Cerebellar nuclear complex (tissue), 1 donor: Measurements from ENCODE around the gene MNDA.

Experiments used
- DNase-seq, 2 experiments: peaks; one replicate each; lab custom pipeline; 2025; lab: John Stamatoyannopoulos, UW

Gene MNDA

GRCh38 chr1:158830904-158831507 lies at the start of gene MNDA:
Gene MNDA (plus strand): TSS chr1:158831351. CDS start chr1:158842154, 10,803 bp downstream.
- DNase-seq: no peak

DNA sequence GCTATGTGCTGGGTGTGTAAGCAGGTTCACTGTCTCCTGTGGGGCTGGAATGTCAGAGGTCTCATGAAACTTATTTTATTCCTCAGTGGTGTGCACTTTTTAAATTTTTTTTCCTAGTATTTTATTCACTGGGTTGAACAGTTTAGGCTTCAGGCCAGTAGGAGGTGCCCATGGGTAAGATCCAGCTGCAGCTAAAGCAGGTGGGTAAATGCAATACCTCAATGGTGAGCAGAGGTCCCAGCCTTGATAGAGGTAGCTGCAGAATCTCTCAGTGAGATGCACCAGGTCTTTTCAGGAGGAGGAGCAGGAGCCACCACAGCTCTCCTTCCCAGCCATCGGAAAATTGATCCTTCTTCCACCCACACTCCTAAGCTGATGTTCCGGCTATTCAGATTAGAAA lies 37.5 kb upstream of the MNDA start:
- no peak for DNase-seq

DNA sequence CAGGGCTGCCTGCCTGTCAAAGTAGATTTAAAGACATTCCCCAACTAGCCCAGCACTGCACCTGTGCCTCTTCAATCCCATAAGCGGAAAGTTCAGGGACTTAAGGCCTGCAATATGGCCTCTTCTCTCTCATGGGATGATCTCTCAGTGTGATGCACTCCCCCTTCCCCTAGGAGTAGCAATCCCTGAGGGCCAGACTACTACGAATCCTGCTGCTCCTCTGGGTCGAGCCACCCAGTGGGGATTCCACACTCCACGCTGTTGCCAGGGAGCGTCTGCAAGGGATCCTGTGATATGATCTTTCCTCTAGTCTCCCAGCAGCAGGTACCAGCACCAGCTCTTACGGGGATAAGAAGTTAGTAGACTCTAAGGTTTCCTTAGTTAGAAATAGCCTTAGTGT lies 36.9 kb upstream of the MNDA start:
- no peak for DNase-seq

GRCh38 chr1:158798531-158798930 lies 32.6 kb upstream of the MNDA start:
- DNase-seq: no peak

DNA sequence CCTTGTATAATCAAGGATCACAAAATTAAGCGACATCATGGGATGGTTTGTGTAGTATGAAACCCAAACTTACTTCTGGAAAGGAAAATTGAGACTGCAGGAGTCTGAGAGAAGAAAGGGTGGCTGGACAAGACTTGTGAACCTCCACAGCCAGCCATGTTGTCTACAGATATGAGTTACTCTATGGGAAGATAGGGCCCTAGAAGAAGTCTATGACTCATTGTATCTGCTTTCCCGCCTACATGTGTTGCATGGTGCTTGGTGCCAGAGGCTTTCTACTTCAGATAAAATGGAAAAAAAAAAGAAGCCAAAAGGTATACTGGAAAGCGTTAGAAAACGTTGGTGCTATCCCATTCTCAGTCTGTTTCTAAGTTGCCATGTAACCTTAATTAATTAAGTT lies 31.5 kb upstream of the MNDA start:
- no peak for DNase-seq

DNA sequence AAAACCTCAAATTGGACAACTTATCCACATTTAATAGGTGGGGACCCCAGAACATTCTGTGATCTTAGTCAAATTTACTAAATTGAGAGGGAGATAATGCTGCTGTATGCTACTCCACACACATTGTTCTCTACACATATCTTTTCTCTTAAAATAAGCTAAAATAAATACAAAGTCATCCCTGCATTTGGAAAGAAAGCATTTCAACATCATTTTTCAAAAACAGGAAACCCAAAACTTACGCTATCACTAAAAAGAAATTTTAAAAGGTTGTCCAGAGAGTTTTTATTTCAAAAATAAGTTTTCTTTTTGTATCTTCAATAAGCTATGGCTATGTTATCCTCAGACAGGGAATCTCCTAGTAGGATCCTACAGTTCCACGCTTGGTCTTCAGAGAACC lies 30.6 kb upstream of the MNDA start:
- DNase-seq: no peak

GRCh38 chr1:158801396-158801795 lies 29.8 kb upstream of the MNDA start:
- DNase-seq: no peak

DNA sequence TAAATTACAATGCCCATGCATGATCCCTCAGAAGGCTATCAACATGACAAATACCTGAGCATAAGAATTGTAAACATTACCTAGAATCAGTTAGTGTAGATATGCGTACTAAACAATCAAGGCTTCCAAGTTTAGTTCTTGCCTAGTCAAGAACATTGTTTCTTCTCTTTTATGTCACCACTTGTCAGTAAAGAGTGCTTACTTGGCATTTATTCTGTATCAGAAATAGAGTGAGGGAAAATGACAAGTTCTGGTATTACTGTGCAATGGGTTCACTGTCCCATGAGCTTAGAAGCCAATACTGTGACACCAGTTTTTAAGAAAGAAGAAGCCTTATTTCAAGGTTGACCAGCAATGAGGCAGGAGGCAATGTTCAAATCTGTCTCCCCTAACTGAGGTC lies 27.5 kb upstream of the MNDA start:
- DNase-seq: no peak

DNA sequence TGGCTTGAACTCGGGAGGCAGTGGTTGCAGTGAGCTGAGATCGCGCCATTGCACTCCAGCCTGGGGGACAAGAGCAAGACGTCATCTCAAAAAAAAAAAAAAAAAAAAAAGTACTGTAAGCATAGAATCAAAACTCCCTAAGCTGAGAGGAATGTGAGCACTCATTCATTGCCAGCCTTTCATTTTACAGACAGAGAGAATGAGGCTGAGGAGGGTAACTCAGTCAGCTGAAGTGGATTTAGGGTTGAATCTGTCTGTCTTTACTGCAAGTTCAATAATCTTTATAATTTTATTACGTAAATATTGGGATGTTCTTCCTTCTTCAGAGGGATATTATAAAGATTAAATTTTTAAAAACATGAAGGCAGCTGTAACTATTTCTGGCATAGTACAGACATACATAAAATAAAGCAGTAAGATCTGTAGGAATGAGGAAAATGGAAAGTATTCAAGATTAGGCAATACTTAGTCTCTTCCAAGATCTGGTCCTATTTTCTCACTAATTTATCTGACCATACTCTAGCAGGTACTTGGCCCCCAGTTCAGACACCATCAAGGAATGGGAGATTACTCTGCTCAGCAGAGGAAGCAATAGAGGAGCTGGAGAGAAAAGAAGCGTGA lies 24.1 kb upstream of the MNDA start:
- no peak for DNase-seq

- DNase-seq: no peak
Measured at GRCh38 chr1:158809256-158809655, 21.9 kb upstream of the MNDA start.

DNA sequence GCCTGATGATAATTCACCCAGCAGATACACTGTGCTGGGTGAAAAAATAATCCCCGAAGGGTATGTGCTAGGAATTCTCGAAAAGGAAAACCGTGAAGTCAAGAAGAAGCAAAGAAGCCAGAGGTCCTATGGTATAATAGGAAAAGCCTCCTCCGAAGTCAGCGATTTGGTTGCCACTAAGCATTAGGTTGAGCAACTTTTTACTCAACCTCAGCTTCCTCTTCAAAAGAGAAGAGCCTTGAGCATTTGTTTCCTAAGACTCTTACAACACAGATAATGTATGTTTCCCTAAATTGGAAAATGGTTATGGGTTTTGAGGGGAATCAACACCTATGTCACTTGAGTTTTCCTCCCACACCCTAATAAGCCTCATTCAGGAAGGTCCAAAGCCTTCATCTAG lies 21.3 kb upstream of the MNDA start:
- no peak for DNase-seq

GRCh38 chr1:158810311-158810710 lies 20.8 kb upstream of the MNDA start:
- DNase-seq: no peak

DNA sequence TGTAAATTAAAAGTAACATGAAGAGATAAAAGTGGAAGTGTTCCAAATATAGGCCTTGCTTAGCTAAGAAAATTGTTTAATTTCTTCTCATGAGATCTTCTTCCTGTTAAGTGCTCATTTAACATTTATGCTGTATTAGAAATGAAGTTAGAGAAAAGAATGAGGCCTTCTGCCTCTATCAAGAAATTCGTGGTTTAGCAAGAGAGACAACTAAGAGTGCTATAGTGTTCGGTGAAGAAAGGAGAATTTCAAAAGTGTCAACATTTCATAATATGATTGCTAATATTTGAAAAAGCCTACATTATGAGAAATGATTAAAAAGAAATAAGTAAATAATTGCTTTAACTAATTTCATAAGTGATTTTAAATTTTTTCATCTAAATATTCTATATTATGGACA lies 18.8 kb upstream of the MNDA start:
- no peak for DNase-seq

- no peak for DNase-seq
Measured at GRCh38 chr1:158813164-158813563, 18.0 kb upstream of the MNDA start.

- no peak for DNase-seq
Measured at GRCh38 chr1:158814970-158815369, 16.2 kb upstream of the MNDA start.

GRCh38 chr1:158818560-158818959 lies 12.6 kb upstream of the MNDA start:
- DNase-seq: no peak

DNA sequence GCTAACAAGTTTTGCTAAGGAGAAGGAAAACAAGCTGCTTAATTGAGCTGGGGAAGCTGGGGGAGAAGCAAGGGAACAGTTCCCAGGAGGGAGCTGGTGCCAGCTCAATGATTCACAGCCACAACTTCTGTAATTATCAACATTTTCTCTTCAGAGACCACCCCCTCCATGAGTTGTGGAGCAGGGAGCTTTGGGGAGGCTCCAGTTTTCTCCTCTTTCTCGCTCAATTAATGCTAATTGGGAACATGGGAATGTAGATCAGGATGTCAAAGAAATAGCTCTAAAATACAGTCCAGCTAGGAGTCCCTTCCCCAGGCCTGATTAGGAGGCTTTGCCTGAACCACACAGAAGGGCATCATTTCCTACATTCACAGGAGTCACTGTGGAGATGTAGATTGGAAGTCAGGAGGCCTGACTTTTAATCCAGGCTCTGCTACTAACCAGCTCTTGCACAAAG lies 12.1 kb upstream of the MNDA start:
- no peak for DNase-seq

DNA sequence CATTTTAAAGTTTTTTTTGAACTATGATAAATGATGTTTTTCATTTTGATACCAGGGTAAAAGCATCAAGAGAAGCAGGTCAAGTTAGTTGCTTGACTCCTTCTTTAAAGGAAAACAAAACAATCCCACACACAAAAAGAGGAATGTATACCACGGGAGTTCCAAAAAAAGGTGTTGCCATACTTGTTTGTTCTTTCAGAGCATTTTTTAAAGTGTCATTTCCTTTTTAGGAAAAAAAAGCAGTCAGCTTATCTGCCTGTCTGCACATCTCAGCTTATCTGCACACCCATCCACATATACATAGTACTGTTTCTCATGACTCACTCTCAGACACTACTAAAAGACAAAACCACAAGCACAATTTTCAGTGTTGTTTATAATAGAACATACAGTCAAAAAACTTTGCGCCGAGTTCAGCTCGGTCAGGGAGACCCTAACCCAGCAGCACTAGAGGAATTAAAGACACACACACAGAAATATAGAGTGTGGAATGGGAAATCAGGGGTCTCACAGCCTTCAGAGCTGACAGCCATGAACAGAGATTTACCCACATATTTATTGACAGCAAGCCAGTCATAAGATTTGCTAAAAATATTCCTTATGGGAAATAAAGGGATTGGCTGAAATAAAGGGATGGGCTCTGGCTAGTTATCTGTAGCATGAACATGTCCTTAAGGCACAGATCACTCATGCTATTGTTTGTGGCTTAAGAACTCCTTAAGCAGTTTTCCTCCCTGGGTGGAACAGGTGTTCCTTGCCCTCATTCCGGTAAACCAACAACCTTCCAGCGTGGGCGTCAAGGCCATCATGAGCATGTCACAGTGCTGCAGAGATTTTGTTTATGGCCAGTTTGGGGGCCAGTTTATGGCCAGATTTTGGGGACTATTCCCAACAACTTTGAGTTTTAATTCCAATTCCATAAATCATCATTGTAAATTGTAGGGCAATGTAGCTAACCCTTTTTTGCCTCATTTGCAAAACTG lies 11.4 kb upstream of the MNDA start:
- no peak for DNase-seq

GRCh38 chr1:158821723-158822122 lies 9.4 kb upstream of the MNDA start:
- DNase-seq: no peak

DNA sequence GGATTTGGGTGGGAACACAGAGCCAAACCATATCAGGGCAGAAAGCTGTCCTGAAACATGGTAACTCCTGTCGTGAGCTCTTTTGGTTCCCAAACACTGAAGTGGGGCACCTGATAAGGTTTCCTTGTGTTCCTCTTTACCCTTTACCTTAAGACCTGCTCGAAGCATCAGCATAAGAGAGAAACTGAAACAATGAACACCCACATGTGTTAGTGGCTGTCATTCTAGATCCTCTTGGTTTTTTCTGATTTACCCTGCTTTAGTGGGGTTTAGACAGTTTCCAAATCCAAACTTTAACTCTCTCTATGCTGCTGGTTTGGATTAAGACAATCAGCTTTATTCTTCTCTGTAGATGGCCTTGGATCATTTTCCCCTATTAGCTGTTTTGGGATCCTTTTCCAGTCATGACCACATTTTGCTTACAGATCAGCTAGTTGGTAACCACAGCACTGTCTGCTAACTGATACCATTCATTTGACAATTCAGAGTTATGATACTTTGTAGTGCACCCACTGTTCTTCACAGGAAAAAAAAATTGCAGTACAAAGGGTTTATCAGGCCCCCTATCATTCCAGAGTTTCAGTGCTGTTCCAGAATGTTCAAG lies 975 bp upstream of the MNDA start:
- DNase-seq: no peak

DNA sequence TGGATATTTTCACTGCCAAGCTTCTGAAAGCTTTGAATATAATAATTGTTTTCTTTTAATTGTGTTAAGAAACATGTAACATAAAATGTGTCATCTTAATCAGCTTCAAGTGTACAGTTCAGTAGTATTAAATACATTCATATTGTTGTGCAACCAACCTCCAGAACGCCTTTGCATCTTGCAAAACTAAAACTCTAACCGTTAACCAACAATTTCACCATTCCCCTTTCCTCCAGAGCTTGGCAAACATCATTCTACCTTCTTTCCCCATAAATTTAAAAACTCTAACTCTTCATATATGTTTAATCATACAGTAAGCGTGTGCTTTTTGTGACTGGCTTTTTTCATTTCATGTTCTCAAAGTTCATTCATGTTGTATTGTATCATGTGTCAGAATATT lies 2.1 kb downstream of the MNDA start:
- DNase-seq: no peak

- DNase-seq: no peak
Measured at GRCh38 chr1:158836038-158836437, 4.9 kb downstream of the MNDA start.
